Renal pelvis (tissue), 4 donors: Measurements from ENCODE around the gene LRCH2. TPM values are rescaled to one million over a fixed set of nuclear protein-coding genes. Genes with fewer than 3 reads are reported as not detected.

ENCODE experiments used
- DNase-seq: peaks from one replicate; pipeline ENCODE4 v3.0.0-alpha.2; 2013
- polyA plus RNA-seq, 3 donors: library from polyadenylated mRNA; unstranded; fragments of 120-200 nt; gene quantifications; one replicate each; pipeline ENCODE4 v1.2.1, GENCODE V29; 2013; ENCODE audit not compliant: insufficient read length in 3 of 3

LRCH2 gene
- polyA plus RNA-seq, 3 donors = 10.1 to 11.6 (median 11.1) TPM

DNA sequence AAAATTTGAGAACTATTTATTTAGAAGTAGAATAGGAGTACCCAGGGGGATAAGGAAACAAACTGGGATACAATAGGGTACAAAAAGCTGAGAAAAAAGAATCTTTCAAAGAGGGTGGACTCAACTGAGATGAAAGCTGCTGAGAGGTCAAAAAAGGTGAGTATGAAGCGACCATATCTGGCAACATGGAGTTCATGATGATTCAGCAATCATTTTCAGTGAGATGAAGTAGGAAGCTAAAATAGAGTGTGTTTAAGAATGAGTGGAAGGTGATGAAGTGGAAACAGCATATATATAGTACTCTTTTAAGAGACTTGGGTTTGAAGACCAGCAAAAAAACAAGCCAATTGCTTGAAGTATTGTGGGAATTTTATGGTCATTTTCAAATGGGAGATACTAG lies 144.5 kb downstream of the LRCH2 start:
- DNase-seq = no peak

DNA sequence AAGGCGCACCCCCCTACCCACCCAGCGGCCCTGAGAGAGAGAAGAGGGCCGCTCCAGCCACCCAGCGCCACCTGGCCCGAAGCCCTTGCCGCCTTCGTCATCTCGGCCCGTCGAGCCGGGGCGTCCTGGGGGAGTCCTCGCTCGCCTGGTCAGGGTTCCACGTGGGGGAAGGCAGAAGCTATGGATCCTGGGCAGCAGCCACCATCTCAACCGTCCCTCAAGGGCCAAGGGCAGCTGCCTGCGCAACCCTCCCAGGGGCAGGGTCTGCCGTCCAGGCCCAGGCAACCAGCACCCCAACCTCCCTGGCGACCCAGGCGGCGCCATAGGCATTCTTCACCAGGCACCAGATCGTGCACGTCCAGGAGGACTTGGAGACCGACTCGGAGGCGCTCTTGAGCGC lies 165.0 kb downstream of the LRCH2 start:
- no peak for DNase-seq

DNA sequence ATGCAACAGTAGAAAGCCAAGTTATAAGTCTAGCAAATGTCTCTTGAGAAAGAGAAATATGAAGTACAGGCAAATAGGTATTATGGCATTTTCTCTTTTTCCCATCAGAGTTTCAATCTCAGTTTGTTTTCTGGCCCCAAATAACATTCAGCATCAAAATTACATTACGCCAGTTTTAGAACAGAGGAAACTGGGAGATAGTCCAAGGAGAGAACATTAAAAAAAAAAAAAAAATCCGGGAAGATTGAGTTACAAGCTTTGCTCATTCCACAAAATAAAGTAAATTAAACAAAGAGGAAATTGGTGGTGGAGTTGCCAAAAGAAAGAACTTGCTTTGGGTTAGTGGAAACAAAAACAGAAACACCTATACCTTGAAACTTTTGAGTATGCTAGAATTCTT lies 166.1 kb downstream of the LRCH2 start:
- peak; percentile 17 for DNase-seq

DNA sequence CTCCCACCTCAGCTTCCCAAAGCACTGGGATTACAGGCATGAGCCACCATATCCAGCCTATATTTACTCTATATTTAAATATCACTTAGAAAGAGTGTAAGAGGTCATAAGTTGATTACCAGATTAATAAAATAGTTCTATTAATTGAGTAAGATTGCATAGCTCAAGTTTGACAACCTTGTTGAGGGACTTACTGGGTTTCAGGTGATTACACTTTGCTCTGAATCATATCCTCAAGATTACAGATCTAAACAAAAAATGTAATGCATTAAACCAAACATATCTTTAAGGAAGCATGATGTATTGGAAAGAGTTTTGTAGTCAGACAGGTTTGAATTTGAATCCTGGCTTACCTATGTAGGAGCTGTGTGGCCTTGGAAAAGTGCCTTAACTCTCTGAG lies 168.6 kb downstream of the LRCH2 start:
- DNase-seq = no peak

Other genes starting within 250 kb of the LRCH2 start
- 1 to 10 TPM in 2 of 3 donors, under 1 TPM in 1; 0.58 to 1.8 (median 1.1) TPM for gene IL13RA2, start 216.5 kb downstream of the LRCH2 start, polyA plus RNA-seq
- gene RBMXL3, start 44.7 kb downstream of the LRCH2 start, polyA plus RNA-seq = not detected
- not detected for gene LUZP4, start 55.6 kb upstream of the LRCH2 start, polyA plus RNA-seq